Inflammatory macrophage treated with lipopolysaccharide for 1 hour (primary cell): Measurements from ENCODE around the gene STX4.
"Not testable (repeated sequence)": the region's sequence is repeated elsewhere in the genome, so short reads cannot be mapped to it uniquely, and the experiment has no call there.

Source experiments
- DNase-seq, 2 donors: peaks; one replicate each; pipeline ENCODE4 v3.0.0-alpha.2; 2020 to 2022

Gene STX4

GRCh38 chr16:30998852-30999761 lies 34.3 kb upstream of the STX4 start:
- no peak for DNase-seq

- DNase-seq = peak in 1 of 2 donors; percentile 38
These were observed 32.5 kb upstream of the STX4 start for GRCh38 chr16:31000671-31001382.

- no peak for DNase-seq
These were observed 31.7 kb upstream of the STX4 start for GRCh38 chr16:31001507-31002249.

- no peak for DNase-seq
These were observed 31.1 kb upstream of the STX4 start for GRCh38 chr16:31002250-31002700.

GRCh38 chr16:31002862-31003341 lies 30.5 kb upstream of the STX4 start:
- DNase-seq = no peak

GRCh38 chr16:31003744-31004143 lies 29.6 kb upstream of the STX4 start:
- DNase-seq = no peak

- no peak for DNase-seq
These were observed 28.7 kb upstream of the STX4 start for GRCh38 chr16:31004658-31005057.

GRCh38 chr16:31005350-31006085 lies 27.8 kb upstream of the STX4 start:
- peak; percentile 43 to 79 for DNase-seq

- no peak for DNase-seq
These were observed 27.3 kb upstream of the STX4 start for GRCh38 chr16:31006086-31006385.

- DNase-seq = no peak
These were observed 26.8 kb upstream of the STX4 start for GRCh38 chr16:31006589-31006988.

- DNase-seq = no peak
These were observed 25.7 kb upstream of the STX4 start for GRCh38 chr16:31007684-31008083.

GRCh38 chr16:31008149-31008548 lies 25.2 kb upstream of the STX4 start:
- no peak for DNase-seq

GRCh38 chr16:31008551-31008950 lies 24.8 kb upstream of the STX4 start:
- no peak for DNase-seq

GRCh38 chr16:31009120-31009519 lies 24.2 kb upstream of the STX4 start:
- no peak for DNase-seq

GRCh38 chr16:31009894-31010584 lies 23.3 kb upstream of the STX4 start:
- no peak for DNase-seq

GRCh38 chr16:31010585-31011325 lies 22.6 kb upstream of the STX4 start, which contains the start of gene STX1B:
TSS of gene STX1B (minus strand) at chr16:31010638. CDS start at chr16:31010396, 242 bp downstream.
- DNase-seq = no peak

- not testable (repeated sequence) for DNase-seq
These were observed 21.5 kb upstream of the STX4 start for GRCh38 chr16:31011815-31012214.

GRCh38 chr16:31013292-31013691 lies 20.1 kb upstream of the STX4 start:
- not testable (repeated sequence) for DNase-seq

- no peak for DNase-seq
These were observed 17.3 kb upstream of the STX4 start for GRCh38 chr16:31016018-31016417.

GRCh38 chr16:31017756-31018155 lies 15.6 kb upstream of the STX4 start:
- not testable (repeated sequence) for DNase-seq

GRCh38 chr16:31020536-31020935 lies 12.8 kb upstream of the STX4 start:
- peak; percentile 44 to 51 for DNase-seq
